Vagina (tissue), 2 donors: ENCODE measurements around the gene MRGPRF. TPM values are rescaled to one million over a fixed set of nuclear protein-coding genes. Genes with fewer than 3 reads are reported as not detected.

Source experiments
- DNase-seq, 2 donors: peaks; one replicate each; pipeline ENCODE4 v3.0.0-alpha.2; 2017; ENCODE audit errors: extremely low spot score in 2 of 2
- H3K27ac ChIP-seq: fragments of 200-600 bp; sonication (generic); one replicate; pipeline ENCODE4 v1.5.1; 2019
- H3K27me3 ChIP-seq: fragments of 200-600 bp; sonication (generic); one replicate; pipeline ENCODE4 v1.5.1; 2019
- H3K36me3 ChIP-seq, 2 donors: fragments of 200-600 bp; sonication (generic); one replicate each; pipeline ENCODE4 v1.5.1; 2017 to 2019
- H3K4me1 ChIP-seq: fragments of 200-600 bp; sonication (generic); one replicate; pipeline ENCODE4 v1.5.1; 2019
- H3K4me3 ChIP-seq, 2 donors: fragments of 200-600 bp; sonication (generic); 1 replicate in 1 of 2; 2 replicates in 1 of 2; pipeline ENCODE4 v1.5.1; 2016 to 2019
- H3K9me3 ChIP-seq: fragments of 200-600 bp; sonication (generic); one replicate; pipeline ENCODE4 v1.5.1; 2019
- CTCF ChIP-seq, 3 experiments: fragments of 450-650 bp in 2 of 3; fragments of 200-600 bp in 1 of 3; sonication (generic) in 1 of 3; IDR thresholded peaks; one replicate each; pipeline ENCODE4 v1.5.1; 2017 to 2019; ENCODE audit warnings: antibody characterized with exemption in 3 of 3, mild to moderate bottlenecking in 2 of 3, moderate library complexity in 2 of 3
- POLR2A ChIP-seq, 2 donors: fragments of 450-650 bp; IDR thresholded peaks; one replicate each; pipeline ENCODE4 v1.6.1; 2017; ENCODE audit warnings: antibody characterized with exemption in 2 of 2, mild to moderate bottlenecking in 2 of 2, moderate library complexity in 2 of 2
- POLR2AphosphoS5 ChIP-seq, 2 donors: sonication (generic); formaldehyde crosslinking; IDR thresholded peaks; one replicate each; pipeline ENCODE4 v1.9.0; 2017; ENCODE audit warnings: antibody characterized with exemption in 2 of 2, mild to moderate bottlenecking in 2 of 2, low read depth in 1 of 2; ENCODE audit not compliant: insufficient read depth in 1 of 2
- intact Hi-C: fragments of 100-400 bp; cut with DNase I; formaldehyde crosslinking; loops from one replicate; pipeline ENCODE4 v1.15.1; 2023
- total RNA-seq: library from RNA; depleted of rRNA; stranded (reverse); fragments of >200 nt; gene quantifications from one replicate; pipeline ENCODE4 v1.2.3, GENCODE V29; 2016

The MRGPRF gene
- total RNA-seq, 1 donor from 2014 or later, result 84.5 TPM

- no peak for DNase-seq
- TF ChIP-seq CTCF (IDR thresholded peaks at IDR 0.05), result no peak
- no peak for TF ChIP-seq POLR2A (IDR thresholded peaks at IDR 0.05)
- no peak for TF ChIP-seq POLR2AphosphoS5 (IDR thresholded peaks at IDR 0.05; ENCODE audit: insufficient read depth in 1 of 2, low read depth in 1 of 2)
- H3K4me1 ChIP-seq, result no peaks in the 10 kb centered on the region
- no peak overlapping the region for H3K4me3 ChIP-seq
- no peaks in the 10 kb centered on the region for H3K27me3 ChIP-seq
- H3K27ac ChIP-seq, result no peak overlapping the region
- no peaks in the 10 kb centered on the region for H3K9me3 ChIP-seq
- H3K36me3 ChIP-seq, result no peaks in the 10 kb centered on the region
- intact Hi-C loops, result no loop called here
Observed at GRCh38 chr11:68987211-68987610, 25.8 kb downstream of the MRGPRF start.

GRCh38 chr11:68983801-68984200 is 29.2 kb downstream of the MRGPRF start:
- H3K9me3 ChIP-seq, result no peaks in the 10 kb centered on the region
- peaks cover 5% of the 10 kb centered on the region for H3K4me1 ChIP-seq
- H3K36me3 ChIP-seq, result no peaks in the 10 kb centered on the region
- TF ChIP-seq POLR2A (IDR thresholded peaks at IDR 0.05), result no peak
- TF ChIP-seq CTCF (IDR thresholded peaks at IDR 0.05), result no peak
- no peak for TF ChIP-seq POLR2AphosphoS5 (IDR thresholded peaks at IDR 0.05; ENCODE audit: insufficient read depth in 1 of 2, low read depth in 1 of 2)
- H3K27ac ChIP-seq, result no peak overlapping the region
- H3K4me3 ChIP-seq, result no peak overlapping the region
- no peaks in the 10 kb centered on the region for H3K27me3 ChIP-seq
- intact Hi-C loops, result no loop called here
- peak in 1 of 2 donors; percentile 40 for DNase-seq

GRCh38 chr11:68982134-68982533 is 30.9 kb downstream of the MRGPRF start:
- Histone ChIP-seq H3K4me3 (no peak overlapping the region), H3K27ac (no peak overlapping the region), H3K9me3 (no peaks in the 10 kb centered on the region), H3K4me1 (peaks cover 8% of the 10 kb centered on the region), H3K36me3 (no peaks in the 10 kb centered on the region), H3K27me3 (no peaks in the 10 kb centered on the region)
- DNase-seq, result no peak
- intact Hi-C loops, result no loop called here
- TF ChIP-seq POLR2A (IDR thresholded peaks at IDR 0.05) (no peak), CTCF (IDR thresholded peaks at IDR 0.05) (no peak), POLR2AphosphoS5 (IDR thresholded peaks at IDR 0.05; ENCODE audit: insufficient read depth in 1 of 2, low read depth in 1 of 2) (no peak)

- no peak for TF ChIP-seq CTCF (IDR thresholded peaks at IDR 0.05)
- TF ChIP-seq POLR2AphosphoS5 (IDR thresholded peaks at IDR 0.05; ENCODE audit: insufficient read depth in 1 of 2, low read depth in 1 of 2), result no peak
- no peak for TF ChIP-seq POLR2A (IDR thresholded peaks at IDR 0.05)
- intact Hi-C loops, result no loop called here
- H3K27ac ChIP-seq, result no peak within 1 kb of the TSS
- H3K4me1 ChIP-seq, result peaks cover 8% of the 10 kb centered on the region
- DNase-seq, result no peak
- H3K4me3 ChIP-seq, result no peak within 1 kb of the TSS
- no peaks in the 10 kb centered on the region for H3K9me3 ChIP-seq
- no peaks in the 10 kb centered on the region for H3K27me3 ChIP-seq
- no peaks in the 10 kb centered on the region for H3K36me3 ChIP-seq
Observed at GRCh38 chr11:68980776-68981065, 32.3 kb downstream of the MRGPRF start, which contains the start of gene MRGPRD. Gene MRGPRD, minus strand, starts transcription at chr11:68980986. Its CDS starts 0 bp downstream, at chr11:68980986.

- no peaks in the 10 kb centered on the region for H3K9me3 ChIP-seq
- intact Hi-C loops, result no loop called here
- DNase-seq, result no peak
- no peak overlapping the region for H3K27ac ChIP-seq
- H3K4me3 ChIP-seq, result no peak overlapping the region
- TF ChIP-seq POLR2AphosphoS5 (IDR thresholded peaks at IDR 0.05; ENCODE audit: insufficient read depth in 1 of 2, low read depth in 1 of 2) (no peak), CTCF (IDR thresholded peaks at IDR 0.05) (no peak), POLR2A (IDR thresholded peaks at IDR 0.05) (no peak)
- H3K27me3 ChIP-seq, result no peaks in the 10 kb centered on the region
- H3K4me1 ChIP-seq, result peaks cover 8% of the 10 kb centered on the region
- H3K36me3 ChIP-seq, result no peaks in the 10 kb centered on the region
Observed at GRCh38 chr11:68979931-68980775, 32.9 kb downstream of the MRGPRF start.
